GM21526 (cell line): ENCODE results near the gene ERBB4.
A peak's percentile ranks its signal among the peaks of the same experiment; 100 is the strongest.
"Not testable (repeated sequence)": the region's sequence is repeated elsewhere in the genome, so short reads cannot be mapped to it uniquely, and the experiment has no call there.

Experiments
- ATAC-seq: cut with Tn5 transposase; IDR thresholded peaks from one replicate; pipeline ENCODE4 v1.9.1; 2021; ENCODE audit warnings: moderate library complexity; ENCODE audit not compliant: unreplicated experiment, low FRiP score

ERBB4 gene

DNA sequence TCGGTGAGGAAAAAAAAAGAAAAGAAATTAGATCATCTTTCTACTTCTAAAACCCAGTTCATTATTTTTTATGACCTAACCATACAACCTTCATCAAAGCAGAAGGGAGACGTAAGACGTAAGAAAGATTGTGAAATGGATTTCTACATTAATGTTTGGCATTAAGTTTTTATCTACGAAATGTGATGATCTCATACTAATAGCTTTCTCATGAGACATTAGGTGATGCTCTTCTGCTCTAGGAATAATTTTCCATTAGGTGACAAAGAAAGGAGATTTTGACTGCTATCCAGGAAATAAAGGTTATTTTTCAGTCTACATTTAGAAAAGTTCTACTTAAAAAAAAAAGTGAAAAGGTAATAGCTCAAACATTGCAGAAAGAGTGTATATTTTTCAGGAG, 748.6 kb downstream of the ERBB4 start:
- no peak for ATAC-seq

DNA sequence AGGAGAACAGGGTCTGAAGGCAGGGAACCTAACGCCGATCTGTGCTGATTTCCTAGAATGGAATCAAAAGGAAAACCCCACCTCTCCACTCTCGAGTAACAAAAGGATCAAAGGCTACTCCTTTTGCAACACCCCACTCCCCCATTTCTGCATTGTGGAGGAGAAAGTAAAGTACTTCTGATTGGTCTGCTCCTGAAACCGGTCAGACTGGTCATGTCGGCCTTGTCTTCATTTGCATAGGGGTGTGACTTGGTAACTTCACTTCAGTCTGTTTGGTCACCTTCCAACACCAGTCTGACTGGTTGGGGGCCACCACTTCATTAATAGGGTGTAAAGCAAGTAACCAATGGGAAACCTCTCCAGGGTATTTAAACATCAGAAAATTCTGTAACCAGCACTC, 771.9 kb downstream of the ERBB4 start:
- no peak for ATAC-seq

DNA sequence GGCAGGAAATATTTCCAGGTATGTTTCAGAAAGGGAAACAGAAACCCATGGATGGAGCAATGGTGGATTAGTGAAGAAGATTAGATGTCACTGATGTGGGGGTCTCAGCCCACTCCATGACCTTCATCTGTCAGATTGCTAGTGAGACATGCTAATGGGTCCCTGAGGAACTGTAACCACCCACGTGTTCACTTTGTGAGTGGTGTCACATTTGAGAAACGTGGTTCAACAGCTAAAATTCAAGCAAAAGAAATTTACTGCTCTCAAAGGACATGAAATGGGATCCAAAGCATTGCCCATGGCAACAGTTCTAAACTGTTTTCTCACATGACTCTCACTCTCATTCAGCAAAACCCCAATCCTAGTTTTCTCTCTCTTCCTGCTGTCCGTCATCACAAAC, 776.1 kb downstream of the ERBB4 start:
- ATAC-seq: no peak

DNA sequence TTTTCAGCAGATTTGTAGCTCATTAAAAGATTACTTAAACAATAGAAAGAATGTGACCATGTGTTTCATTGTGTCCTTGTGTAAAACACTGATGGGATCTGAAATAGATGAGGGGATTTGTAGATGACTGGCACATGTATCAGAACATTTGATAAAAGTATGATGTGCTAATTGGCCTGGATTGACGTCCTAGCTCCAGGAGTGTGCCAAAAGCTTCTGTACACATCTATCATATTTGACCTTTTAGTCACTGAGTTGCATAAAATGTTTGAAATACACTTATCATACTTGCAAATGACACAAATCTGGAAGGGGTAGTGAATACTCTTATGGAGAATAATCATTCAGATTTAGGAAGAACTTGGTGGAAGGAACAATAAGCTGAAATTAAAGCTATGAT, 778.5 kb downstream of the ERBB4 start:
- no peak for ATAC-seq

GRCh38 chr2:211756266-211756665, 782.3 kb downstream of the ERBB4 start:
- ATAC-seq: no peak

GRCh38 chr2:211755187-211755586, 783.4 kb downstream of the ERBB4 start:
- no peak for ATAC-seq

DNA sequence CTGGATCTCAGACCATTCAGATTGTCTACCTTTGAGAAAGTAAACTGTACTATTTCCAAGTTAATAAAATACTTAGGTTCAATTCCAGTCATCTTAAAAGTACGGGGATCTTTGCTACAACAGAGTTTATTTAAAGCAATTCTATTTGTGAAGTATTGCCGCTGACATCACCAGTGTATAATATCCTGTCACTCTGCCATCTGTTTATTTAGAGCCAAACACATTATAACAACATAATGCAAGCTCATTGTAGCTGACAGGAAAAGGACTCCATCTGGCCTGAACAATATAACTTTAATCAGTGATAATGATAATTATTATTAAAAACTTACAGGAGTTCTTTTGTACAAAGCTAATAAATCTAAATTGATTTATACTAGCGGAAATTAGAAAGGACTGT, 786.8 kb downstream of the ERBB4 start:
- no peak for ATAC-seq

DNA sequence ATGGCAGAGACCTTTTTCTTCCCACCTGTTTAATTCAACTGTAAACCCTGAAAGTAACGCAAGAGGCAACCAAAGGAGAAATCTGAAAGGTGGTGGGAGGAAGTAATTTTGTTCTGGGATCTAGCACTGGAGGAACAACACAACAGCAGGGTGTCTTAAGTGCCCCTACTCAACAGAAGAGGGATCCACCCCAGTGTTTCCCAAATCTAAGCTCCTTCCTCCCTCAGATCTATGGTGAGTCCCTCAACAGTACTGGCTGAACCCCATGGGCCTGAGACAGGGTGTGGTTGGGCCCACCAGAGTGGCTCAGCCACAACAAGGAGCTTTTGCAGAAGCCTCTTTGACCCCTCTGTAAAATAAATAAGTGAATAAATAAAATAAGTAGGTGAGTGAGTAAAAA, 790.3 kb downstream of the ERBB4 start:
- no peak for ATAC-seq

GRCh38 chr2:211745295-211746097, 793.1 kb downstream of the ERBB4 start:
- ATAC-seq: peak; percentile 95

- no peak for ATAC-seq
These were observed 794.2 kb downstream of the ERBB4 start for GRCh38 chr2:211744379-211744778.

- ATAC-seq: no peak
These were observed 796.6 kb downstream of the ERBB4 start for GRCh38 chr2:211741966-211742365.

GRCh38 chr2:211737282-211737681, 801.3 kb downstream of the ERBB4 start:
- ATAC-seq: no peak

- ATAC-seq: no peak
These were observed 808.4 kb downstream of the ERBB4 start for GRCh38 chr2:211730215-211730614.

DNA sequence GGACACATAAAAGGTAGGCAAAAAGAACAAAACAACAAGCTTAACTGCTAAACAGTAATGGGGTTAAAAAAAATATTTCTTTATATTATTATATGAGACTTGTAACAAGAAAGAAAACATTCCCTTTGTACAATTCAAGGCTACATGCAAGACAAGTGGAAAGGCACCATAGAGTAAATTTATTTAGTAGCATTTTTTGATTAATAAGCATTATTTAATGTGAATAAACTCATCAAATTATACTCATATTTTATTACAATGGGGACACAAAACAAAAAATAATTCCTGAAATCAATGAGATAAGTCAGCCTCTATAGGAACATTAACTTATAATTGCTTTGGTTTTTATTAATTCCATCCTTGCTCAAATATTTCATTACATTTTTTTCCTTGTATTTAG, 809.2 kb downstream of the ERBB4 start:
- no peak for ATAC-seq

- no peak for ATAC-seq
These were observed 813.7 kb downstream of the ERBB4 start for GRCh38 chr2:211724933-211725332.

- ATAC-seq: no peak
These were observed 815.2 kb downstream of the ERBB4 start for GRCh38 chr2:211723398-211723797.

DNA sequence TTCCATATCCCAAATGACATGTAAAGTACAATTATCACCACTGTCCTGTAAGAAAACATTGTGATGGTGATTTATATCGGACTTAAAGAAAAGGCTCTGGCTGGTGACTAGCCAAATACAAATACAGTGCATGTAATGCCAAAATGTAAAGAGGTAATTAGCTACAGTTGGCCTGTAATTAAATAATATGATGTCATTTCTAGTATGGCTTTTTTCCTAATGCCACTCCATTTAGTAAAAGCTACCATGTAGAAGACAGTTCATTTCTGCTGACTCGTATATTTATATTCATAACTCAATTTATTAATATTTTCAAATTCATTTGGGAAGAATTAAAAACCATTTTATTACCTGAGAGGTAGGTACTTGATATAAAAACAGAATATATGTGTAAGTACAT, 815.7 kb downstream of the ERBB4 start:
- no peak for ATAC-seq

DNA sequence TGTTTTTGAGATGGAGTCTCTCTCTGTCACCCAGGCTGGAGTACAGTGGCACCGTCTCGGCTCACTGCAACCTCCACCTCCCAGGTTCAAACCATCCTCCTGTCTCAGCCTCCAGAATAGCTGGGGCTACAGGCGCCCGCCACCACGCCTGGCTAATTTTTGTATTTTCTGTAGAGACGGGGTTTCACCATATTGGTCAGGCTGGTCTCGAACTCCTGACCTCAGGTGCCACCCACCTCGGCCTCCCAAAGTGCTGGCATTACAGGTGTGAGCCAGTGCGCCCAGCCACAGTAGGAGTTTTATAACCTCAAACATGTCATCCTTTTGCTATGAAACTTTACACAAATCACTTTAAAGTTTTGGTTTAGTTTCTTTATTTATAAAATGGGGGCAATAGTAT, 816.7 kb downstream of the ERBB4 start:
- ATAC-seq: not testable (repeated sequence)

DNA sequence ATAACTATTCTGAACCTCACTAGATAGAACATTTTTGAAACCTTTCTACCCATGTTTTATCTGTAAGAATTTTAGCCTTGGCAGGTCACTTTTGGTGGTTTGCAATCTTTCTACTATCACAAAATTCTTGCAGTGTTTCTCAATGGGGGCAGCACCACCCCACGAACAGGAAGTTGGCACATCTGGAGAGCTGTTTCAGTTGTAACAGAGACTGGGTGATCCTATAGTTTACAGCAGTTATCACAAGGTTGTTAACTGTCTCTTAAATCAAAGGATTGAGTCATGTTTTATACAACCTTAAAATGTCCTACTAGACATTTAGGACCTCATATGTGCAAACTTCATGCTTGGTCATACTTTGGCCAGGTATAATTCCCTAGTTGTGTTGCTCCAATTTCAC, 829.2 kb downstream of the ERBB4 start:
- no peak for ATAC-seq

DNA sequence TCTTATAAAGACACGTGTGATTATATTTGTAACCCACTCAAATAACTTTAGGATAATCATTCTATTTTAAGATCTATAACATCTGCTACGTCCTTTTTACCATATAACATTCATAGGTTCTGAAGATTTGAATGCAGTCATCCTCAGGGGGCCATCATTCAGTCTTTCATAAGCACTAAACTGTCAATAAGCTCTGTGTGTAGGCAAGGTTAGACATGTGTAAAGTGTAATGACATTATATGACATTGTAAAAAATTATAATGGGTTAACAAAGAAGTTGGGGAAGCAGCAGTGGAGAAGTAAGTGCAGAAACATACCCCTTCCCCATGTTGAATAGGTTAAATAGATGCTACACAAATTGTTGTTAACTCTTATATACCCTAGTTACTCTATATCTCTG, 845.9 kb downstream of the ERBB4 start:
- no peak for ATAC-seq

- no peak for ATAC-seq
These were observed 847.9 kb downstream of the ERBB4 start for GRCh38 chr2:211690736-211691135.

DNA sequence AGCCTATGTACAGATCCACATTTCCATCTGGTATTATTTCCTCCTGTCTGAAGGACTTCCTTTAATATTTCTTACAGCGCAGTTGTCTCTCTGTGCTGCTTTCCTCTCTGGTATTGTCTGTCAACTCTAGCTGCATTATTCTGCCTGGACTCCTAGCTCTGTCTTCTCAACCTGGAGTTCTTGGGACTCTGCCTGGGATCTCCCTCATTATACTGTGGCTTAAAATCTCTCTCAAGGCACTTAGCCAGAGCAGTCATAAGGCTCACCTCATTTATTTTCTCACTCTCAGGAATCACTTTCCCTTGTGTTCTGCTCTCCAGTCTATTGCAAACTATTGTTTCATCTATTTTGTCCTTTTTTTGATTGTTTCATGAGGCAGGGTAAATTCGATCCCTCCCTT, 850.4 kb downstream of the ERBB4 start:
- ATAC-seq: no peak

DNA sequence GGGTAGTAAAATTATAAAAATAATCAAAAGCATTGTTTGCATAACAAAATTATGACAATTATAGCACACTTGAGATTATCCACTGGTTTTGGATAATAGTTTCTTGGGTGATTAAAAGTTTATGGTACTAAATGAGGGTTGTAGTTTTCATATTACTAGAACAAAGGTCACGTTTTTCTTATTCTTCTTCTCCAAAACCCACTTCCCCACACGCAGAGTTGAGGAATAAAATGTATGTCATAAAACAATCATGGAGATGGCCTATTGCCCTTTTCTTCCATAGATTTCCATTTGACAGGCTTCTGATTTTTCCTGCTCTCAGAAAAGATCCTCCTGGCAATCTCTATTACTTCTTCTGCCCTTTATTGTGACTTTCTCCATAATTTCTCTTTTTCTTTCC, 863.9 kb downstream of the ERBB4 start:
- no peak for ATAC-seq
